Activated CD8-positive, alpha-beta memory T cell treated with anti-CD3 and anti-CD28 coated beads for 36 hours (primary cell): ENCODE data around the gene MYO3B. TPM values are rescaled to one million over a fixed set of nuclear protein-coding genes. Genes with fewer than 3 reads are reported as not detected.

ENCODE experiments used
- CTCF ChIA-PET: fragments of 350-600 bp; sonication (Branson Sonifier 250); formaldehyde crosslinking; loops from one replicate; lab custom pipeline; 2021; ENCODE audit warnings: antibody characterized with exemption; lab: Charles Lee
- POLR2A ChIA-PET: fragments of 350-600 bp; sonication (Branson Sonifier 250); formaldehyde crosslinking; loops from one replicate; lab custom pipeline; 2021; ENCODE audit warnings: antibody characterized with exemption; lab: Charles Lee
- total RNA-seq, 2 experiments: library from RNA; stranded (reverse); gene quantifications; one replicate each; pipeline ENCODE4 v1.2.3, GENCODE V29; 2021

Gene MYO3B
- total RNA-seq, 2 experiments from 2014 or later = 0.19 to 0.31 TPM

GRCh38 chr2:170314744-170315447, 136.9 kb downstream of the MYO3B start:
- CTCF ChIA-PET = interaction anchor here (0.7 kb wide), 1 partner anchor 159 kb away, joined by 3 read pairs; no protein-coding TSS in a partner anchor
- POLR2A ChIA-PET = no interaction called here

- ChIA-PET CTCF (no interaction called here), POLR2A (no interaction called here)
Measured at GRCh38 chr2:170320948-170321347, 143.0 kb downstream of the MYO3B start.

GRCh38 chr2:170321526-170321925, 143.6 kb downstream of the MYO3B start:
- CTCF ChIA-PET = no interaction called here

GRCh38 chr2:170322140-170322766, 144.3 kb downstream of the MYO3B start:
- POLR2A ChIA-PET = no interaction called here
- CTCF ChIA-PET = interaction anchor here (0.6 kb wide), 1 partner anchor 1112 kb away, joined by 4 read pairs; no protein-coding TSS in a partner anchor

More at GRCh38 chr2:170321526-170321925, 143.6 kb downstream of the MYO3B start:
- POLR2A ChIA-PET = no interaction called here

GRCh38 chr2:170323743-170324142, 145.8 kb downstream of the MYO3B start:
- POLR2A ChIA-PET = no interaction called here

GRCh38 chr2:170324640-170325046, 146.7 kb downstream of the MYO3B start:
- CTCF ChIA-PET = interaction anchor here (0.6 to 1.3 kb wide), 5 partner anchors 11 to 488 kb away, joined by 3 to 4 read pairs (median 3); no protein-coding TSS in a partner anchor
- POLR2A ChIA-PET = no interaction called here

More at GRCh38 chr2:170323743-170324142, 145.8 kb downstream of the MYO3B start:
- CTCF ChIA-PET = interaction anchor here (1.0 kb wide), 1 partner anchor 25 kb away, joined by 3 read pairs; no protein-coding TSS in a partner anchor

- POLR2A ChIA-PET = no interaction called here
- CTCF ChIA-PET = interaction anchor here (1.1 kb wide), 1 partner anchor 18 kb away, joined by 3 read pairs; no protein-coding TSS in a partner anchor
Measured at GRCh38 chr2:170330881-170331280, 152.9 kb downstream of the MYO3B start.

- ChIA-PET CTCF (interaction anchor here (0.5 kb wide), 2 partner anchors 398 to 522 kb away, joined by 3 to 4 read pairs; no protein-coding TSS in a partner anchor), POLR2A (no interaction called here)
Measured at GRCh38 chr2:170332676-170333402, 154.9 kb downstream of the MYO3B start.

GRCh38 chr2:170335351-170335750, 157.4 kb downstream of the MYO3B start:
- CTCF ChIA-PET = interaction anchor here (1.6 kb wide), 1 partner anchor 11 kb away, joined by 4 read pairs; no protein-coding TSS in a partner anchor

GRCh38 chr2:170336408-170336807, 158.5 kb downstream of the MYO3B start:
- POLR2A ChIA-PET = no interaction called here
- CTCF ChIA-PET = interaction anchor here (1.6 kb wide), 1 partner anchor 12 kb away, joined by 4 read pairs; no protein-coding TSS in a partner anchor

More at GRCh38 chr2:170335351-170335750, 157.4 kb downstream of the MYO3B start:
- POLR2A ChIA-PET = no interaction called here

GRCh38 chr2:170336916-170337315, 159.0 kb downstream of the MYO3B start:
- POLR2A ChIA-PET = no interaction called here
- CTCF ChIA-PET = no interaction called here

GRCh38 chr2:170339322-170339721, 161.4 kb downstream of the MYO3B start:
- ChIA-PET POLR2A (no interaction called here), CTCF (no interaction called here)

- ChIA-PET POLR2A (no interaction called here), CTCF (no interaction called here)
Measured at GRCh38 chr2:170339750-170340692, 162.1 kb downstream of the MYO3B start.

GRCh38 chr2:170340693-170341068, 162.7 kb downstream of the MYO3B start:
- ChIA-PET POLR2A (no interaction called here), CTCF (interaction anchor here (0.6 kb wide), 1 partner anchor 57 kb away, joined by 3 read pairs; no protein-coding TSS in a partner anchor)

GRCh38 chr2:170341684-170342623, 164.0 kb downstream of the MYO3B start:
- CTCF ChIA-PET = no interaction called here
- POLR2A ChIA-PET = no interaction called here

GRCh38 chr2:170344663-170345346, 166.9 kb downstream of the MYO3B start:
- CTCF ChIA-PET = interaction anchor here (1.0 kb wide), 1 partner anchor 22 kb away, joined by 3 read pairs; no protein-coding TSS in a partner anchor
- POLR2A ChIA-PET = no interaction called here

GRCh38 chr2:170345607-170346006, 167.7 kb downstream of the MYO3B start:
- ChIA-PET CTCF (no interaction called here), POLR2A (no interaction called here)
